DOHH2 (cell line): ENCODE measurements around the gene ADAM29.

Experiments
- CTCF ChIP-seq: fragments of 200-600 bp; sonication (generic); IDR thresholded peaks from one replicate; pipeline ENCODE4 v1.5.1; 2014; ENCODE audit warnings: antibody characterized with exemption, mild to moderate bottlenecking, low read depth, low read length; ENCODE audit not compliant: poor library complexity, severe bottlenecking
- EZH2phosphoT487 ChIP-seq: fragments of 200-600 bp; sonication (generic); IDR thresholded peaks from 2 replicates; pipeline ENCODE4 v1.6.1; 2017; ENCODE audit warnings: borderline replicate concordance, mild to moderate bottlenecking, antibody characterized with exemption, low read length, moderate library complexity, mixed read lengths

GRCh38 chr4:174928575-174929253, 10.6 kb downstream of the ADAM29 start:
- TF ChIP-seq CTCF (no peak), EZH2phosphoT487 (no peak)
